Endothelial cell of umbilical vein (primary cell): ENCODE measurements around the gene CRY2.

Experiments used
- EZH2 ChIP-seq: IDR thresholded peaks from 2 replicates; pipeline ENCODE4 v1.6.1; 2012; ENCODE audit warnings: borderline replicate concordance, low read depth, mild to moderate bottlenecking, moderate library complexity, low read length, inconsistent platforms; ENCODE audit not compliant: severe bottlenecking
- FOS ChIP-seq: IDR thresholded peaks from 2 replicates; pipeline ENCODE4 v1.6.1; 2011; ENCODE audit warnings: mild to moderate bottlenecking, low read length, moderate library complexity, borderline replicate concordance; ENCODE audit not compliant: insufficient read depth
- JUN ChIP-seq: IDR thresholded peaks from 2 replicates; pipeline ENCODE4 v1.6.1; 2011; ENCODE audit warnings: borderline replicate concordance, low read depth; ENCODE audit not compliant: insufficient read length, insufficient read depth
- POLR2A ChIP-seq: IDR thresholded peaks from 2 replicates; pipeline ENCODE4 v1.6.1; 2012; ENCODE audit warnings: low read depth, mild to moderate bottlenecking, control low read depth, low read length
- POLR2AphosphoS5 ChIP-seq: IDR thresholded peaks from 2 replicates; pipeline ENCODE4 v1.6.1; 2012; ENCODE audit warnings: low read depth, mild to moderate bottlenecking, control low read depth, low read length, moderate library complexity; ENCODE audit not compliant: insufficient read depth
- TF ChIP-seq, protein P1 (sequence below): IDR thresholded peaks from 2 replicates; pipeline ENCODE4 v1.6.1; 2011; ENCODE audit not compliant: insufficient read depth, insufficient read length
- TF ChIP-seq, protein P2 (sequence below), 2 donors: IDR thresholded peaks; 1 replicate in 1 of 2; 2 replicates in 1 of 2; pipeline ENCODE4 v1.5.1; 2011; ENCODE audit warnings: low read length in 2 of 2, mild to moderate bottlenecking in 2 of 2, moderate library complexity in 2 of 2, control low read depth in 1 of 2, inconsistent platforms in 1 of 2, low read depth in 1 of 2; ENCODE audit not compliant: insufficient read depth in 1 of 2; ENCODE audit errors: extremely low read depth in 1 of 2

DNA sequence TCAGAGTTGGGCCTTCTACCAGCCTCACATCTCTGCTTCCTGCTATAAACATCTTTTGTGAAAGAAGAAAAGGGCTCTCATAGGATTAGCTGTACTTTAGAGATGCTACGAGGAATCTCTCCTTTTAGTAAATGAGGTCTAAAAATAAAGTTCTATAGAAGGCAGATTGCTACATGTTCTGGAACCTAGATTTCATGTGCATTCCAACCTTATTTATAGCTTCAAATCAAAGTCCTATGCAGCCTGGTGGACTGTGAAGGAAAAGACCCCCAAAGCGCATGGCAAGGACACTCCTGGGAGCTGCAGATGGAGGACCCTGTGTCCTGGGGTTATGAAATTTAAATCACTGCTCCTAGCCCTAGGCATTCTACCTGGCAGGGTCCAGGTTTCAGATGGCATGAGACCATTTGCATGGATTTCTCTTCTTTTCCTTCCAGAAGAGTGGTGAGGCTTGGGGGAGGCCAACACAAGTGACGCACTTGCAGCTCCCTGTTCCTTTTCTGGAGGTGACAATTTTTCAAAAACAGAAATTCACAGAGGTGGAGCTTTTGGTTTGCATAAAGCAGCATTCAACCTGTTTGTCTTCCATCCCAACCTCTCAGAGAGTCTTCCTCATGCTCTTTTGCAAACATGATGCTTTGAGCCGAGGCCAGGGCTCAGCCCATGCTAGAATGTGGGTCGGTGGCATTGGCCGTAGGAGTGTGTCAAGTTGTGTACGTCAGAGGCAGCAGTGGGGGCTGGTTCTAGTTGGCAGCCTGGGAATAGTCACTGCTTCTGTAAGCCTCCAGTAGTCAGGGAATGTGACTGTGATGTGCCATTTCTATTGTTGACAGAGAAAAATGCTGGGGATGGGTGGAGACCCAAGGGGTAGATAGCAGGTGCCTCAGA, 6.3 kb downstream of the CRY2 start:
- TF ChIP-seq, protein P1, sequence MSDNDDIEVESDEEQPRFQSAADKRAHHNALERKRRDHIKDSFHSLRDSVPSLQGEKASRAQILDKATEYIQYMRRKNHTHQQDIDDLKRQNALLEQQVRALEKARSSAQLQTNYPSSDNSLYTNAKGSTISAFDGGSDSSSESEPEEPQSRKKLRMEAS, result no peak
- TF ChIP-seq EZH2 (no peak), FOS (no peak), POLR2AphosphoS5 (no peak), POLR2A (no peak), JUN (no peak)
- TF ChIP-seq, protein P2, sequence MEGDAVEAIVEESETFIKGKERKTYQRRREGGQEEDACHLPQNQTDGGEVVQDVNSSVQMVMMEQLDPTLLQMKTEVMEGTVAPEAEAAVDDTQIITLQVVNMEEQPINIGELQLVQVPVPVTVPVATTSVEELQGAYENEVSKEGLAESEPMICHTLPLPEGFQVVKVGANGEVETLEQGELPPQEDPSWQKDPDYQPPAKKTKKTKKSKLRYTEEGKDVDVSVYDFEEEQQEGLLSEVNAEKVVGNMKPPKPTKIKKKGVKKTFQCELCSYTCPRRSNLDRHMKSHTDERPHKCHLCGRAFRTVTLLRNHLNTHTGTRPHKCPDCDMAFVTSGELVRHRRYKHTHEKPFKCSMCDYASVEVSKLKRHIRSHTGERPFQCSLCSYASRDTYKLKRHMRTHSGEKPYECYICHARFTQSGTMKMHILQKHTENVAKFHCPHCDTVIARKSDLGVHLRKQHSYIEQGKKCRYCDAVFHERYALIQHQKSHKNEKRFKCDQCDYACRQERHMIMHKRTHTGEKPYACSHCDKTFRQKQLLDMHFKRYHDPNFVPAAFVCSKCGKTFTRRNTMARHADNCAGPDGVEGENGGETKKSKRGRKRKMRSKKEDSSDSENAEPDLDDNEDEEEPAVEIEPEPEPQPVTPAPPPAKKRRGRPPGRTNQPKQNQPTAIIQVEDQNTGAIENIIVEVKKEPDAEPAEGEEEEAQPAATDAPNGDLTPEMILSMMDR (IDR thresholded peaks at IDR 0.05; ENCODE audit: extremely low read depth in 1 of 2, insufficient read depth in 1 of 2, low read depth in 1 of 2, low read length in 2 of 2), result no peak
